MM.1S (cell line): ENCODE results near the gene DCDC1.

Experiments used
- DNase-seq: peaks from one replicate; pipeline ENCODE4 v3.0.0-alpha.2; 2015
- H2AFZ ChIP-seq: fragments of 300-600 bp; sonication (generic); 2 replicates; pipeline ENCODE4 v1.6.0; 2016; ENCODE audit warnings: antibody characterized with exemption, low read length
- H3F3A ChIP-seq: fragments of 300-600 bp; sonication (generic); 2 replicates; pipeline ENCODE4 v1.6.1; 2016; ENCODE audit warnings: mild to moderate bottlenecking, antibody characterized with exemption, low read length, moderate library complexity, mixed read lengths; ENCODE audit not compliant: insufficient read depth
- H3K27ac ChIP-seq: fragments of 300-600 bp; sonication (generic); 2 replicates; pipeline ENCODE4 v1.5.1; 2016; ENCODE audit warnings: mild to moderate bottlenecking, low read length
- H3K27me3 ChIP-seq: fragments of 300-600 bp; sonication (generic); replicated peaks from 2 replicates; pipeline ENCODE4 v1.6.0; 2016; ENCODE audit warnings: low read length; ENCODE audit not compliant: insufficient read depth
- H3K36me3 ChIP-seq: fragments of 300-600 bp; sonication (generic); replicated peaks from 2 replicates; pipeline ENCODE4 v1.6.1; 2016; ENCODE audit warnings: mild to moderate bottlenecking, low read length, mixed read lengths; ENCODE audit not compliant: insufficient read depth
- H3K4me1 ChIP-seq: fragments of 300-600 bp; sonication (generic); 2 replicates; pipeline ENCODE4 v1.6.1; 2016; ENCODE audit warnings: low read length, mixed read lengths
- H3K4me2 ChIP-seq: fragments of 300-600 bp; sonication (generic); 2 replicates; pipeline ENCODE4 v1.6.0; 2016; ENCODE audit warnings: low read depth, low read length
- H3K4me3 ChIP-seq: fragments of 300-600 bp; sonication (generic); 2 replicates; pipeline ENCODE4 v1.5.1; 2016; ENCODE audit warnings: low read length, mixed read lengths
- H3K79me2 ChIP-seq: fragments of 300-600 bp; sonication (generic); 2 replicates; pipeline ENCODE4 v1.6.1; 2016; ENCODE audit warnings: mixed run types, low read length, mixed read lengths
- H3K9ac ChIP-seq: fragments of 300-600 bp; sonication (generic); 2 replicates; pipeline ENCODE4 v1.6.1; 2016; ENCODE audit warnings: low read length, mixed read lengths
- H3K9me2 ChIP-seq: fragments of 300-600 bp; sonication (generic); replicated peaks from 2 replicates; pipeline ENCODE4 v1.6.1; 2016; ENCODE audit warnings: mild to moderate bottlenecking, low read length, mixed read lengths; ENCODE audit not compliant: insufficient read depth
- H3K9me3 ChIP-seq: fragments of 300-600 bp; sonication (generic); replicated peaks from 2 replicates; pipeline ENCODE4 v1.6.1; 2016; ENCODE audit warnings: mild to moderate bottlenecking, low read length, mixed read lengths; ENCODE audit not compliant: insufficient read depth
- H4K20me1 ChIP-seq: fragments of 300-600 bp; sonication (generic); 2 replicates; pipeline ENCODE4 v1.6.1; 2016; ENCODE audit warnings: mild to moderate bottlenecking, low read length, moderate library complexity, mixed read lengths; ENCODE audit not compliant: insufficient read depth
- EZH2 ChIP-seq: fragments of 300-600 bp; sonication (generic); optimal IDR thresholded peaks from 2 replicates; pipeline ENCODE3; 2017; ENCODE audit warnings: low read depth, mild to moderate bottlenecking, antibody characterized with exemption, low read length, mixed read lengths
- EZH2phosphoT487 ChIP-seq: fragments of 300-600 bp; sonication (generic); IDR thresholded peaks from 2 replicates; pipeline ENCODE4 v1.6.1; 2018; ENCODE audit warnings: antibody characterized with exemption, low read length
- TF ChIP-seq, protein P1 (sequence below): fragments of 300-600 bp; sonication (generic); IDR thresholded peaks from 2 replicates; pipeline ENCODE4 v1.5.1; 2016; ENCODE audit warnings: antibody characterized with exemption, low read length, mixed read lengths

Gene DCDC1

DNA sequence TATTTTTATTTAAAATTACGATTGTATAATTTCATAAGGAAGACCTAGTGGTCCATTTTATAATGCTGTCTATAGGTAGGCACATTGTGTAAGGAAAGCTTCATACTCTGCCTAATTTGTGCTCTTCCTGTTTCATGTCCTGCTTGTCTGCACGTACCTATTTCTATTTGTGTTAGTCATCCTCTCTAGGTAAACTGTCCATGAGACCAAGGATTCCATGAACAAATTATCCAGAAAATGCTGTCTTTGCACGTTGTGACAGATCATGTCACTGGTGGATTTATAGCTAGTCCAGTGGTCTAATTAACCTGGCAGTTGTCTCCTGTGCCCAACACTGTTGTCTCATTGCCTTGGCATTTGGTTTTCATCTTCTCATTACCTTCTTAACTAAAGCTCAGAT, 44.8 kb upstream of the DCDC1 start:
- no peak overlapping the region for H3K4me3 ChIP-seq
- no peak overlapping the region for H3K27ac ChIP-seq
- H3K9me2 ChIP-seq, result no peaks in the 10 kb centered on the region
- H3K4me1 ChIP-seq, result no peaks in the 10 kb centered on the region
- no peak overlapping the region for H3K9ac ChIP-seq
- TF ChIP-seq EZH2 (no peak), EZH2phosphoT487 (no peak)
- TF ChIP-seq, protein P1, sequence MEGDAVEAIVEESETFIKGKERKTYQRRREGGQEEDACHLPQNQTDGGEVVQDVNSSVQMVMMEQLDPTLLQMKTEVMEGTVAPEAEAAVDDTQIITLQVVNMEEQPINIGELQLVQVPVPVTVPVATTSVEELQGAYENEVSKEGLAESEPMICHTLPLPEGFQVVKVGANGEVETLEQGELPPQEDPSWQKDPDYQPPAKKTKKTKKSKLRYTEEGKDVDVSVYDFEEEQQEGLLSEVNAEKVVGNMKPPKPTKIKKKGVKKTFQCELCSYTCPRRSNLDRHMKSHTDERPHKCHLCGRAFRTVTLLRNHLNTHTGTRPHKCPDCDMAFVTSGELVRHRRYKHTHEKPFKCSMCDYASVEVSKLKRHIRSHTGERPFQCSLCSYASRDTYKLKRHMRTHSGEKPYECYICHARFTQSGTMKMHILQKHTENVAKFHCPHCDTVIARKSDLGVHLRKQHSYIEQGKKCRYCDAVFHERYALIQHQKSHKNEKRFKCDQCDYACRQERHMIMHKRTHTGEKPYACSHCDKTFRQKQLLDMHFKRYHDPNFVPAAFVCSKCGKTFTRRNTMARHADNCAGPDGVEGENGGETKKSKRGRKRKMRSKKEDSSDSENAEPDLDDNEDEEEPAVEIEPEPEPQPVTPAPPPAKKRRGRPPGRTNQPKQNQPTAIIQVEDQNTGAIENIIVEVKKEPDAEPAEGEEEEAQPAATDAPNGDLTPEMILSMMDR, result no peak
- no peaks in the 10 kb centered on the region for H3K36me3 ChIP-seq
- H2AFZ ChIP-seq, result no peak overlapping the region
- H3K4me2 ChIP-seq, result no peak overlapping the region
- H3K27me3 ChIP-seq, result no peaks in the 10 kb centered on the region
- no peaks in the 10 kb centered on the region for H3K9me3 ChIP-seq
- no peaks in the 10 kb centered on the region for H4K20me1 ChIP-seq
- no peaks in the 10 kb centered on the region for H3F3A ChIP-seq
- no peaks in the 10 kb centered on the region for H3K79me2 ChIP-seq
- DNase-seq, result no peak

DNA sequence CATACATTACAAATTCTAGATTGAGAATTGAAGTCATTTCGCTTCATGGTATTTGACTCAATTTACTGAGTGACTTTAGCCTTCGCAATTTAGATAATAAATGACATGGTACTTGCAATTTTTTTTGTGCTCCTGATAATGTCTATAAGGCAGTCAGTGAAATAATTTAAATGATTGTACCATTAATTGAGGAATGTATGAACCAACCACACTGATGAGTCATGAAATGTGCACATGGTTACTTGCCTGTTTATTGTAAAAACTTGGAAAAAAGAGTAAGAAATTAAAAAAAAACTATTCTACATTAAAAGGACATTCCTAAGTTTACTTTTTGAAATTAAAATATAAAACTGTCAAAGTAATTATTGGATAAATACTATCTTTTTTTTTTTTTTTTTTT, 43.4 kb upstream of the DCDC1 start:
- Histone ChIP-seq H3K27ac (no peak overlapping the region), H3K4me3 (no peak overlapping the region), H3K9ac (no peak overlapping the region), H3K27me3 (no peaks in the 10 kb centered on the region), H3K36me3 (no peaks in the 10 kb centered on the region), H3K9me2 (no peaks in the 10 kb centered on the region), H3K9me3 (no peaks in the 10 kb centered on the region), H2AFZ (no peak overlapping the region), H4K20me1 (no peaks in the 10 kb centered on the region), H3K79me2 (no peaks in the 10 kb centered on the region), H3K4me2 (no peak overlapping the region), H3K4me1 (no peaks in the 10 kb centered on the region), H3F3A (no peaks in the 10 kb centered on the region)
- no peak for DNase-seq
- no peak for TF ChIP-seq EZH2phosphoT487
- TF ChIP-seq EZH2, result no peak
- TF ChIP-seq, protein P1, result no peak

DNA sequence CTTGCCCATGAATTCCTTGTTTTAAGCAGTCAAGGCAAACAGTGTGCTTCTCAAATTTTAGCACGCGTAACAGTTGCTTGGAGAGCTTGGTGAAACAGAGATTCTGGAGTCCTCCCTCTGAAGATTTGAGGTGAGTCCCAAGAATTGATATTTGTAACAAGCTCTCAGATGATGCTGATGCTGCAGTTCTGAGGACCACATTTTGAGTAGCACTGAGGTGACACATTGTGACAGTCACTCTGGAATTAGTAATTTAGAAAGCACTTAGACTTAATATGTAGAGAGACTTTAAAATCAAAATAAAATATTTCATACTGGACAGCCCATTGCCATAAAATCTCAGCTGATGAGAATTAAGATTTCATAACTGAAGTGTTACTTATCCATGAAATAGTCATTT, 38.7 kb upstream of the DCDC1 start:
- Histone ChIP-seq H3K9me2 (no peaks in the 10 kb centered on the region), H4K20me1 (no peaks in the 10 kb centered on the region), H3K79me2 (no peaks in the 10 kb centered on the region), H3K4me1 (no peaks in the 10 kb centered on the region), H3K27me3 (no peaks in the 10 kb centered on the region), H3K36me3 (no peaks in the 10 kb centered on the region), H3K4me3 (no peak overlapping the region), H3F3A (no peaks in the 10 kb centered on the region), H2AFZ (no peak overlapping the region), H3K9ac (no peak overlapping the region), H3K4me2 (no peak overlapping the region), H3K9me3 (no peaks in the 10 kb centered on the region), H3K27ac (no peak overlapping the region)
- no peak for DNase-seq
- TF ChIP-seq EZH2, result no peak
- no peak for TF ChIP-seq EZH2phosphoT487
- TF ChIP-seq, protein P1, result no peak
